Mucosa of stomach (tissue), 1 donor: ENCODE data around the gene MYO3B.
"Not testable (repeated sequence)": the region's sequence is repeated elsewhere in the genome, so short reads cannot be mapped to it uniquely, and the experiment has no call there.

Experiments used
- H3K27me3 ChIP-seq: one replicate; pipeline ENCODE4 v1.7.0; 2013; ENCODE audit warnings: mild to moderate bottlenecking, low read length; ENCODE audit not compliant: control insufficient read depth, insufficient read depth
- H3K36me3 ChIP-seq: one replicate; pipeline ENCODE4 v1.7.0; 2013; ENCODE audit warnings: low read length; ENCODE audit not compliant: control insufficient read depth, insufficient read depth
- H3K4me1 ChIP-seq: one replicate; pipeline ENCODE4 v1.7.0; 2013; ENCODE audit warnings: mild to moderate bottlenecking, low read length; ENCODE audit not compliant: control insufficient read depth, insufficient read depth
- H3K4me3 ChIP-seq: one replicate; pipeline ENCODE4 v1.7.0; 2013; ENCODE audit warnings: low read length
- H3K9ac ChIP-seq: one replicate; pipeline ENCODE4 v1.7.0; 2013; ENCODE audit warnings: mild to moderate bottlenecking, low read length, moderate library complexity
- H3K9me3 ChIP-seq: one replicate; pipeline ENCODE4 v1.7.0; 2013; ENCODE audit warnings: mild to moderate bottlenecking, low read length, moderate library complexity; ENCODE audit not compliant: control insufficient read depth
- donor health status: Pancreatic carcinoma.

MYO3B gene

DNA sequence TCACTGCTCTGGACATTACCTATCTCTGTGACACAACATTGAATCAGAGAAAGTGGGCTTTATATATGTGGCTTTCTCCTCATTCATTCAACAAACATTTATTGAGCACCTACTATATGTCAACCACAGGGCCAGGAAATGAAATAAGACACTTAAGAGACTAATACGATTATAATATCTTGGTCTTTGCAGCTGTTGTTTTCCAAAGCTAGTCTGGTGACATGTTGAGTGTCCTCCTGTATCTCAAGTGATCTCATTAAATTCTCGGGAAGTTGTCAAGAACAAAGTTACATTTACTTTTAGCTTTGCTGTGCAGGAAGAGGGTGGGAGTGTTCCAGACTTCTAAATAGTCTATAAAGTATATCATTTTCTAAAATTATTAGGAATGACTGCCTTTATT is 372.6 kb downstream of the MYO3B start:
- Histone ChIP-seq H3K4me1 (no peaks in the 10 kb centered on the region), H3K36me3 (no peaks in the 10 kb centered on the region), H3K27me3 (no peaks in the 10 kb centered on the region)

DNA sequence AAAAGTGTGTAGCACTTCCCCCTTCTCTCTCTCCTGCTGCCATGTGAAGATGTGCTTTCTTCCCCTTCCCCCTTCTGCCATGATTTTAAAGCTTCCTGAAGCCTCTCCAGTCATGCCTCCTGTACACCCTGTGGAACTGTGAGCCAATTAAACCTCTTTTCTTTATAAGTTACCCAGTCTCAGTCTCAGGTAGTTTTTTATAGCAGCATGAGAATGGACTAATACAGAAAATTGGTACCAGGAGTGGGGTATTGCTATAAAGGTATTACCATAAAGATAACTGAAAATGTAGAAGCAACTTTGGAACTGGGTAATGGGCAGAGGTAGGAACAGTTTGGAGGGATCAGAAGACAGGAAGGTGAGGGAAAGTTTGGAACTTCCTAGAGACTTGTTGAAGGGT is 374.0 kb downstream of the MYO3B start:
- not testable (repeated sequence) for H3K9me3 ChIP-seq, H3K36me3 ChIP-seq, H3K4me1 ChIP-seq, H3K9ac ChIP-seq, H3K27me3 ChIP-seq, H3K4me3 ChIP-seq

More for the DNA sequence above, 372.6 kb downstream of the MYO3B start:
- Histone ChIP-seq H3K9ac (no peak overlapping the region), H3K9me3 (no peaks in the 10 kb centered on the region), H3K4me3 (no peak overlapping the region)

GRCh38 chr2:170553748-170554147 is 375.8 kb downstream of the MYO3B start:
- no peaks in the 10 kb centered on the region for H3K27me3 ChIP-seq
- no peak overlapping the region for H3K4me3 ChIP-seq
- no peaks in the 10 kb centered on the region for H3K9me3 ChIP-seq
- no peak overlapping the region for H3K9ac ChIP-seq
- H3K36me3 ChIP-seq = no peaks in the 10 kb centered on the region
- no peaks in the 10 kb centered on the region for H3K4me1 ChIP-seq

DNA sequence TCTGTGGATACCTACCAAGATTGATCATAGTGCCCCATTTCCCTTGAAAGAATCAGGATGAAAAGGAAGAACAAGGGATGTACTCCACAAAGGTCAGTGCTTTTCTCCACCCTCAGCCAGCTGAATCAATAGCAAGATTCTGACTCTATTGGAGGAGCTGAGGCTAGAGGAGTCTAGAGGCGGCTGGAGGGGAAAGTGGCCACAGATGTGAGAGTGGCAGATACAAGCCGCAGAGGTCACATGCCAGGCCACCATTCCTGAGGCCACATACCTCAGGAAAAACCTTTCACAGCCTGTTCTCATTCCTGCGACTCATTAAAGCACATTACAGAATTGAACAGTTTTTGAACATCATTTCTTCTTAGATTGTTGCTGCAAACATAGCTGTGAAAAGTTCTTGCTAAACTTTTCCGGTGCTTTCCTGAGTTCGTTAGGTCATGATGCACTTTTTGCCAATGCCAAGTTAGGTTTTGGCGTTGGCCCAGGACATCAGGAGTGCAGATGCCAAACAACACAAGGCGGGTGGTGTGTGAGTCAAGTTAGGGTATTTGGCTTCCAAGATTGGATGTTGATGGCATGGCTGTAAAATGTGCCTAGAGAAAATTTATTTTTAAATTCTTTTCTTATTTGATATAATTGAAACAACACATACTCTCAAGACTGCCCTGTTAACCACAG is 376.5 kb downstream of the MYO3B start:
- no peak overlapping the region for H3K4me3 ChIP-seq
- H3K36me3 ChIP-seq = no peaks in the 10 kb centered on the region
- H3K9me3 ChIP-seq = no peaks in the 10 kb centered on the region
- H3K4me1 ChIP-seq = no peaks in the 10 kb centered on the region
- H3K9ac ChIP-seq = no peak overlapping the region
- H3K27me3 ChIP-seq = no peaks in the 10 kb centered on the region

GRCh38 chr2:170562928-170563327 is 385.0 kb downstream of the MYO3B start:
- H3K4me1 ChIP-seq = no peaks in the 10 kb centered on the region
- no peak overlapping the region for H3K4me3 ChIP-seq
- no peak overlapping the region for H3K9ac ChIP-seq
- no peaks in the 10 kb centered on the region for H3K27me3 ChIP-seq
- H3K36me3 ChIP-seq = no peaks in the 10 kb centered on the region
- no peaks in the 10 kb centered on the region for H3K9me3 ChIP-seq

GRCh38 chr2:170563401-170563800 is 385.5 kb downstream of the MYO3B start:
- Histone ChIP-seq H3K9ac (no peak overlapping the region), H3K9me3 (no peaks in the 10 kb centered on the region), H3K4me1 (no peaks in the 10 kb centered on the region), H3K36me3 (no peaks in the 10 kb centered on the region), H3K27me3 (no peaks in the 10 kb centered on the region), H3K4me3 (no peak overlapping the region)

- no peaks in the 10 kb centered on the region for H3K36me3 ChIP-seq
- no peak overlapping the region for H3K4me3 ChIP-seq
- no peaks in the 10 kb centered on the region for H3K4me1 ChIP-seq
- no peak overlapping the region for H3K9ac ChIP-seq
- H3K9me3 ChIP-seq = no peaks in the 10 kb centered on the region
- no peaks in the 10 kb centered on the region for H3K27me3 ChIP-seq
These were observed 388.2 kb downstream of the MYO3B start for GRCh38 chr2:170566138-170566537.

- no peaks in the 10 kb centered on the region for H3K27me3 ChIP-seq
- H3K9me3 ChIP-seq = no peaks in the 10 kb centered on the region
- no peaks in the 10 kb centered on the region for H3K36me3 ChIP-seq
- H3K4me1 ChIP-seq = no peaks in the 10 kb centered on the region
- H3K4me3 ChIP-seq = no peak overlapping the region
- H3K9ac ChIP-seq = no peak overlapping the region
These were observed 389.5 kb downstream of the MYO3B start for GRCh38 chr2:170567429-170567828.

- Histone ChIP-seq H3K9me3 (no peaks in the 10 kb centered on the region), H3K4me3 (no peak overlapping the region), H3K4me1 (peaks cover 3% of the 10 kb centered on the region), H3K9ac (no peak overlapping the region), H3K36me3 (no peaks in the 10 kb centered on the region), H3K27me3 (no peaks in the 10 kb centered on the region)
These were observed 390.6 kb downstream of the MYO3B start for GRCh38 chr2:170568511-170568910.

GRCh38 chr2:170571612-170572011 is 393.7 kb downstream of the MYO3B start:
- Histone ChIP-seq H3K9ac (no peak overlapping the region), H3K4me3 (no peak overlapping the region), H3K27me3 (no peaks in the 10 kb centered on the region), H3K4me1 (peaks cover 3% of the 10 kb centered on the region), H3K36me3 (no peaks in the 10 kb centered on the region), H3K9me3 (no peaks in the 10 kb centered on the region)

GRCh38 chr2:170573671-170574070 is 395.7 kb downstream of the MYO3B start:
- Histone ChIP-seq H3K4me1 (peaks cover 3% of the 10 kb centered on the region), H3K27me3 (no peaks in the 10 kb centered on the region), H3K9me3 (no peaks in the 10 kb centered on the region), H3K9ac (no peak overlapping the region), H3K36me3 (no peaks in the 10 kb centered on the region), H3K4me3 (no peak overlapping the region)

DNA sequence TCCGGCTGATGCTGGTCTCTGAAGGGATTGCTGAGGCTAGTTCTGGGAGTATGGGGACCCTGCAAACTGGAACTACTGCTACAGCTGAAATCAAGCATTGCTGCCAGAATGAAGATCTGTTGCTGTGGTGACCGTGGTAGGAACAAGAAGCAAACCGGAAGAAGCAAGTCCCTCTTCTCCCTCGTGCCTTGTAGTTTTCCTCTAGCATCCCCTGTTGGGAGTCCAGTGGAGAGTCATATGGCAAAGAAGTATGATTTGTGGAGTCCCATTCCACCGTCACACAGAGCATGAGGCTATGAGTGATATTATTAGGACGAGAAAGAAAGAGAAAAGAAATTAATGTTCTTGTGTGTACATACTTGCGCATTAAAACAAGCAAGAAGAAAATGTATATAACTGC is 398.3 kb downstream of the MYO3B start:
- H3K36me3 ChIP-seq = no peaks in the 10 kb centered on the region
- no peaks in the 10 kb centered on the region for H3K27me3 ChIP-seq
- H3K9me3 ChIP-seq = no peaks in the 10 kb centered on the region
- H3K9ac ChIP-seq = no peak overlapping the region
- H3K4me1 ChIP-seq = peaks cover 3% of the 10 kb centered on the region
- no peak overlapping the region for H3K4me3 ChIP-seq

DNA sequence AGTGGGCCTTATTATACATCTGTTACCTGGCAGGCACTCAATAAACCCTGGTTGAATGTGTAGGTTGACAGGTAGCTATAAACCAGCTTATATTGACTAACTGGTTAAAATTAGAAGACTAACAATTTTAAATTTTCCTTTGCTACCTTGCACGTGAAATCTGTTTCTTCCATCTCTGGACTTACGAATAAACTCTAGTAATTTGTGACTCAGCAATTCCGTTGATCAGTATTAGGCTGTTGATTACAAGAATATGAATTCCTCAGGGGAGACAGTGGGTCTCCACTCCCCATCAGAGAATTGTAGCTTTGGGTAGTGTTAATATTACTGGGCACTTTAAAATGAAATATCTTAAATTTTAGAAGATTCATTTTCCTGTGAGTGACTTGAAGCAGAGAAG is 399.4 kb downstream of the MYO3B start:
- Histone ChIP-seq H3K4me1 (peaks cover 3% of the 10 kb centered on the region), H3K9ac (no peak overlapping the region), H3K27me3 (no peaks in the 10 kb centered on the region)

More for the DNA sequence above, 399.4 kb downstream of the MYO3B start:
- Histone ChIP-seq H3K36me3 (no peaks in the 10 kb centered on the region), H3K4me3 (no peak overlapping the region), H3K9me3 (no peaks in the 10 kb centered on the region)
